Neural progenitor cell (in vitro differentiated cells): Measurements from ENCODE around the gene MSI2. TPM values are rescaled to one million over a fixed set of nuclear protein-coding genes. Genes with fewer than 3 reads are reported as not detected.

ENCODE experiments used
- DNase-seq: peaks from one replicate; pipeline ENCODE4 v3.0.0-alpha.2; 2016; ENCODE audit warnings: low spot score
- H2AFZ ChIP-seq: fragments of 200-600 bp; sonication (generic); replicated peaks from 2 replicates; pipeline ENCODE4 v1.6.1; 2016; ENCODE audit warnings: antibody characterized with exemption
- H3F3A ChIP-seq: fragments of 200-600 bp; sonication (generic); 2 replicates; pipeline ENCODE4 v1.6.1; 2016; ENCODE audit warnings: antibody characterized with exemption, low read depth
- H3K27ac ChIP-seq: fragments of 200-600 bp; sonication (generic); 2 replicates; pipeline ENCODE4 v1.5.1; 2016; ENCODE audit warnings: mild to moderate bottlenecking
- H3K27me3 ChIP-seq: fragments of 200-600 bp; sonication (generic); 2 replicates; pipeline ENCODE4 v1.6.1; 2016; ENCODE audit warnings: mild to moderate bottlenecking, moderate library complexity
- H3K36me3 ChIP-seq: fragments of 200-600 bp; sonication (generic); 2 replicates; pipeline ENCODE4 v1.5.1; 2016
- H3K4me1 ChIP-seq: fragments of 200-600 bp; sonication (generic); 2 replicates; pipeline ENCODE4 v1.6.1; 2016; ENCODE audit warnings: mixed run types
- H3K4me2 ChIP-seq: fragments of 200-600 bp; sonication (generic); 2 replicates; pipeline ENCODE4 v1.6.1; 2016
- H3K4me3 ChIP-seq: fragments of 200-600 bp; sonication (generic); 2 replicates; pipeline ENCODE4 v1.5.1; 2016
- H3K79me2 ChIP-seq: fragments of 200-600 bp; sonication (generic); 2 replicates; pipeline ENCODE4 v1.6.1; 2016; ENCODE audit warnings: low read depth
- H3K9ac ChIP-seq: fragments of 200-600 bp; sonication (generic); 2 replicates; pipeline ENCODE4 v1.6.1; 2016
- H3K9me3 ChIP-seq: fragments of 200-600 bp; sonication (generic); 2 replicates; pipeline ENCODE4 v1.5.1; 2016; ENCODE audit warnings: low read depth
- H4K20me1 ChIP-seq: fragments of 200-600 bp; sonication (generic); 2 replicates; pipeline ENCODE4 v1.6.1; 2016; ENCODE audit warnings: low read depth
- H3K27ac Mint-ChIP-seq: 3 replicates; pipeline ENCODE4 v1.8.0; 2021; ENCODE audit warnings: mixed read lengths
- H3K27me3 Mint-ChIP-seq: 2 replicates; pipeline ENCODE4 v1.8.0; 2022; ENCODE audit warnings: low read depth, mild to moderate bottlenecking, inconsistent platforms, moderate library complexity, mixed read lengths; ENCODE audit not compliant: insufficient read depth
- H3K36me3 Mint-ChIP-seq: 3 replicates; pipeline ENCODE4 v1.8.0; 2021; ENCODE audit warnings: mixed read lengths
- H3K4me1 Mint-ChIP-seq: 3 replicates; pipeline ENCODE4 v1.8.0; 2021; ENCODE audit warnings: mixed read lengths
- H3K4me3 Mint-ChIP-seq: 3 replicates; pipeline ENCODE4 v1.8.0; 2021; ENCODE audit warnings: mild to moderate bottlenecking, moderate library complexity, mixed read lengths
- H3K9me3 Mint-ChIP-seq: 3 replicates; pipeline ENCODE4 v1.8.0; 2020; ENCODE audit warnings: mixed read lengths
- CTCF ChIP-seq: fragments of 200-600 bp; sonication (generic); IDR thresholded peaks from 2 replicates; pipeline ENCODE4 v1.5.1; 2017; ENCODE audit warnings: antibody characterized with exemption, mild to moderate bottlenecking
- EZH2 ChIP-seq: fragments of 200-600 bp; sonication (generic); IDR thresholded peaks from 2 replicates; pipeline ENCODE4 v1.6.1; 2017; ENCODE audit warnings: antibody characterized with exemption, mild to moderate bottlenecking, moderate library complexity
- EZH2phosphoT487 ChIP-seq: fragments of 200-600 bp; sonication (generic); IDR thresholded peaks from 2 replicates; pipeline ENCODE4 v1.6.1; 2017; ENCODE audit warnings: antibody characterized with exemption
- total RNA-seq: library from RNA; depleted of rRNA; stranded (reverse); fragments of >200 nt; gene quantifications from 2 replicates; pipeline ENCODE4 v1.2.3, GENCODE V29; 2015; ENCODE audit warnings: low replicate concordance

Gene MSI2
- total RNA-seq, 1 donor from 2014 or later: 96.9 TPM

DNA sequence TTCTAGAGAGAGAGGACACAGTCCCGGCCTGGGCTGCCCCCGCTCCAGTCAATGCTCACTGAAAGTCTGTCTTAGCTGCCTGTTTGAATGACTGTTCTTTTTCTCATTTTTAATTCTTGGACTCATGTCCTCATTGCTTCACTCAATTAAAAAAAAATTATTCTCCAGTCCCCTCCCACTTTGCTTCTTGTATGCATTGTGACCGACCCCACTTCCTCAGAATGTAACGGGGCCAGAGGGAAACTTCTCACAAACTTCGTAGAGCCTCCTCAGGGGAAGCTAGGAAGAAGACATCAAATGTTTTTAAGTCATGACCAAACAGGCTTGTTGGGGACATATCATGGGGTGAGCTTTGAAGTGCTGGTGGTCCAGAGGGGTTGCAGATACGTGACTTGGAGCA, 375.5 kb downstream of the MSI2 start:
- Histone ChIP-seq H3K9me3 (no peaks in the 10 kb centered on the region), H4K20me1 (no peaks in the 10 kb centered on the region), H3F3A (no peaks in the 10 kb centered on the region), H3K27ac (no peak overlapping the region), H3K79me2 (no peaks in the 10 kb centered on the region), H3K27me3 (no peaks in the 10 kb centered on the region), H2AFZ (no peak overlapping the region), H3K4me2 (no peak overlapping the region), H3K9ac (no peak overlapping the region), H3K4me1 (peaks cover 5% of the 10 kb centered on the region), H3K4me3 (no peak overlapping the region), H3K36me3 (no peaks in the 10 kb centered on the region)
- Mint-ChIP-seq H3K4me3 (no peak overlapping the region), H3K27ac (peak overlapping the region; percentile 8), H3K9me3 (peaks cover 2% of the 10 kb centered on the region), H3K36me3 (peaks cover 64% of the 10 kb centered on the region), H3K4me1 (peaks cover 9% of the 10 kb centered on the region), H3K27me3 (peaks cover 5% of the 10 kb centered on the region)
- DNase-seq: no peak
- TF ChIP-seq CTCF (no peak), EZH2phosphoT487 (no peak), EZH2 (no peak)

DNA sequence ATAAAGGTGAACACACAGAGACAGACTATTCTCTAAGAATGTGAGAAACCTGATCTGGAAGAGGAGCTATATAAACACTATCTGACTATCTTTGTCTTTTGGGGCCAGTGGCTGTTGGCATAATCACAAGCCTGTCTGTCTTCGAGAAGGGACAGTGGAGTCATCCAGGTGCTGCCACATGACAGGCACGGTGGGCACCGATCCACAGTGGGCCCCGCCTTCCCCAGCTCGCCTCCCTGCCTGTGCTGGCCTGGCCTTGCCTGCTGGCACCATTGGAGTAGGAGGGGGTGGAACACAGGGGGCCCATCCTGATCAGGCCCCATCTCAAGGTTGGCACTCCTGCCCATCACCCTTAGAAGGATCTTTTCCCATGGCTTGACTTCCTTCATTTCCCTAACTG, 376.0 kb downstream of the MSI2 start:
- no peaks in the 10 kb centered on the region for H3K9me3 ChIP-seq
- no peaks in the 10 kb centered on the region for H3F3A ChIP-seq
- no peaks in the 10 kb centered on the region for H3K79me2 ChIP-seq
- H3K27ac Mint-ChIP-seq: no peak overlapping the region
- H3K27ac ChIP-seq: no peak overlapping the region
- peaks cover 12% of the 10 kb centered on the region for H3K4me1 Mint-ChIP-seq
- peaks cover 8% of the 10 kb centered on the region for H3K27me3 Mint-ChIP-seq
- no peak overlapping the region for H3K9ac ChIP-seq
- H3K9me3 Mint-ChIP-seq: peaks cover 2% of the 10 kb centered on the region
- H3K36me3 Mint-ChIP-seq: peaks cover 67% of the 10 kb centered on the region
- H3K4me2 ChIP-seq: no peak overlapping the region
- no peak for DNase-seq
- TF ChIP-seq EZH2 (no peak), EZH2phosphoT487 (no peak), CTCF (no peak)
- no peaks in the 10 kb centered on the region for H3K36me3 ChIP-seq
- no peaks in the 10 kb centered on the region for H3K27me3 ChIP-seq
- H3K4me1 ChIP-seq: peaks cover 5% of the 10 kb centered on the region
- no peak overlapping the region for H2AFZ ChIP-seq
- H3K4me3 ChIP-seq: no peak overlapping the region
- no peaks in the 10 kb centered on the region for H4K20me1 ChIP-seq
- H3K4me3 Mint-ChIP-seq: no peak overlapping the region

- H3K27me3 ChIP-seq: no peaks in the 10 kb centered on the region
- H4K20me1 ChIP-seq: no peaks in the 10 kb centered on the region
- H3K36me3 ChIP-seq: no peaks in the 10 kb centered on the region
- H3K27ac Mint-ChIP-seq: no peak overlapping the region
- no peaks in the 10 kb centered on the region for H3F3A ChIP-seq
- peaks cover 65% of the 10 kb centered on the region for H3K36me3 Mint-ChIP-seq
- peaks cover 8% of the 10 kb centered on the region for H3K27me3 Mint-ChIP-seq
- H3K4me3 Mint-ChIP-seq: no peak overlapping the region
- no peak overlapping the region for H2AFZ ChIP-seq
- no peak for DNase-seq
- peaks cover 12% of the 10 kb centered on the region for H3K4me1 Mint-ChIP-seq
- no peak overlapping the region for H3K9ac ChIP-seq
- H3K9me3 Mint-ChIP-seq: peaks cover 2% of the 10 kb centered on the region
- no peak overlapping the region for H3K27ac ChIP-seq
- H3K9me3 ChIP-seq: no peaks in the 10 kb centered on the region
- TF ChIP-seq EZH2phosphoT487: no peak
- TF ChIP-seq EZH2: no peak
- no peak for TF ChIP-seq CTCF
- peaks cover 5% of the 10 kb centered on the region for H3K4me1 ChIP-seq
- no peaks in the 10 kb centered on the region for H3K79me2 ChIP-seq
- H3K4me3 ChIP-seq: no peak overlapping the region
- no peak overlapping the region for H3K4me2 ChIP-seq
Measured at GRCh38 chr17:57633236-57633635, 376.9 kb downstream of the MSI2 start.
